Mesothelial cell of epicardium (in vitro differentiated cells): ENCODE measurements around the gene ELMO1. TPM values are rescaled to one million over a fixed set of nuclear protein-coding genes. Genes with fewer than 3 reads are reported as not detected.

Experiments
- DNase-seq, 2 experiments: peaks; one replicate each; pipeline ENCODE4 v3.0.0; 2021; ENCODE audit warnings: low spot score in 2 of 2; ENCODE audit not compliant: unreplicated experiment in 2 of 2
- H3K27ac Mint-ChIP-seq: 2 replicates; pipeline ENCODE4 v1.8.0; 2021; ENCODE audit warnings: mixed read lengths
- H3K27me3 Mint-ChIP-seq: 2 replicates; pipeline ENCODE4 v1.8.0; 2021; ENCODE audit warnings: low read depth, mixed read lengths
- H3K36me3 Mint-ChIP-seq: 2 replicates; pipeline ENCODE4 v1.8.0; 2021; ENCODE audit warnings: mixed read lengths
- H3K4me1 Mint-ChIP-seq: 2 replicates; pipeline ENCODE4 v1.8.0; 2021; ENCODE audit warnings: mixed read lengths
- H3K4me3 Mint-ChIP-seq: 2 replicates; pipeline ENCODE4 v1.8.0; 2021; ENCODE audit warnings: mild to moderate bottlenecking, moderate library complexity, mixed read lengths
- H3K9me3 Mint-ChIP-seq: 2 replicates; pipeline ENCODE4 v1.8.0; 2021; ENCODE audit warnings: mixed read lengths
- CTCF ChIP-seq: fragments of 200-600 bp; sonication (generic); IDR thresholded peaks from one replicate; pipeline ENCODE4 v1.5.0; 2021; ENCODE audit warnings: antibody characterized with exemption; ENCODE audit not compliant: unreplicated experiment
- total RNA-seq: library from RNA; stranded (reverse); gene quantifications from 3 replicates; pipeline ENCODE4 v1.2.1, GENCODE V29; 2021

The ELMO1 gene
- total RNA-seq, 1 donor from 2014 or later: 9.6 TPM

- no peak for TF ChIP-seq CTCF
- no peak for DNase-seq
- H3K4me3 Mint-ChIP-seq: no peak overlapping the region
- no peaks in the 10 kb centered on the region for H3K27me3 Mint-ChIP-seq
- no peaks in the 10 kb centered on the region for H3K36me3 Mint-ChIP-seq
- no peaks in the 10 kb centered on the region for H3K9me3 Mint-ChIP-seq
- no peak overlapping the region for H3K27ac Mint-ChIP-seq
- peaks cover 2% of the 10 kb centered on the region for H3K4me1 Mint-ChIP-seq
These were observed 553.5 kb downstream of the ELMO1 start for GRCh38 chr7:36895192-36895591.

- H3K36me3 Mint-ChIP-seq: no peaks in the 10 kb centered on the region
- H3K27me3 Mint-ChIP-seq: no peaks in the 10 kb centered on the region
- H3K27ac Mint-ChIP-seq: no peak overlapping the region
- H3K4me3 Mint-ChIP-seq: no peak overlapping the region
- TF ChIP-seq CTCF: no peak
- H3K4me1 Mint-ChIP-seq: peaks cover 2% of the 10 kb centered on the region
- no peaks in the 10 kb centered on the region for H3K9me3 Mint-ChIP-seq
- DNase-seq: no peak
These were observed 554.5 kb downstream of the ELMO1 start for GRCh38 chr7:36894190-36894589.

GRCh38 chr7:36889182-36889581 is 559.5 kb downstream of the ELMO1 start:
- Mint-ChIP-seq H3K27ac (no peak overlapping the region), H3K9me3 (no peaks in the 10 kb centered on the region), H3K27me3 (no peaks in the 10 kb centered on the region), H3K4me3 (no peak overlapping the region), H3K4me1 (peaks cover 9% of the 10 kb centered on the region), H3K36me3 (no peaks in the 10 kb centered on the region)
- TF ChIP-seq CTCF: no peak
- DNase-seq: no peak

GRCh38 chr7:36887969-36888368 is 560.7 kb downstream of the ELMO1 start:
- Mint-ChIP-seq H3K27me3 (no peaks in the 10 kb centered on the region), H3K9me3 (no peaks in the 10 kb centered on the region), H3K4me1 (peaks cover 7% of the 10 kb centered on the region), H3K36me3 (no peaks in the 10 kb centered on the region), H3K4me3 (no peak overlapping the region), H3K27ac (no peak overlapping the region)
- no peak for DNase-seq
- no peak for TF ChIP-seq CTCF

GRCh38 chr7:36887233-36887632 is 561.4 kb downstream of the ELMO1 start:
- Mint-ChIP-seq H3K9me3 (no peaks in the 10 kb centered on the region), H3K27me3 (no peaks in the 10 kb centered on the region), H3K36me3 (no peaks in the 10 kb centered on the region), H3K4me3 (no peak overlapping the region), H3K27ac (no peak overlapping the region), H3K4me1 (peaks cover 7% of the 10 kb centered on the region)
- no peak for TF ChIP-seq CTCF
- no peak for DNase-seq

GRCh38 chr7:36884910-36885309 is 563.8 kb downstream of the ELMO1 start:
- Mint-ChIP-seq H3K27me3 (no peaks in the 10 kb centered on the region), H3K9me3 (no peaks in the 10 kb centered on the region), H3K36me3 (no peaks in the 10 kb centered on the region), H3K4me1 (peaks cover 15% of the 10 kb centered on the region), H3K27ac (peak overlapping the region; percentile 19), H3K4me3 (no peak overlapping the region)
- DNase-seq: no peak
- TF ChIP-seq CTCF: no peak
